Stimulated activated CD4-positive, alpha-beta T cell treated with anti-CD3 and anti-CD28 coated beads, Interleukin-4, amount 100 ng/mL, for 1 hour (primary cell): Measurements from ENCODE around the gene CLDN19.

ENCODE experiments used
- DNase-seq: peaks from one replicate; pipeline ENCODE4 v3.0.0-alpha.2; 2020

CLDN19 gene, protein sequence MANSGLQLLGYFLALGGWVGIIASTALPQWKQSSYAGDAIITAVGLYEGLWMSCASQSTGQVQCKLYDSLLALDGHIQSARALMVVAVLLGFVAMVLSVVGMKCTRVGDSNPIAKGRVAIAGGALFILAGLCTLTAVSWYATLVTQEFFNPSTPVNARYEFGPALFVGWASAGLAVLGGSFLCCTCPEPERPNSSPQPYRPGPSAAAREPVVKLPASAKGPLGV

DNA sequence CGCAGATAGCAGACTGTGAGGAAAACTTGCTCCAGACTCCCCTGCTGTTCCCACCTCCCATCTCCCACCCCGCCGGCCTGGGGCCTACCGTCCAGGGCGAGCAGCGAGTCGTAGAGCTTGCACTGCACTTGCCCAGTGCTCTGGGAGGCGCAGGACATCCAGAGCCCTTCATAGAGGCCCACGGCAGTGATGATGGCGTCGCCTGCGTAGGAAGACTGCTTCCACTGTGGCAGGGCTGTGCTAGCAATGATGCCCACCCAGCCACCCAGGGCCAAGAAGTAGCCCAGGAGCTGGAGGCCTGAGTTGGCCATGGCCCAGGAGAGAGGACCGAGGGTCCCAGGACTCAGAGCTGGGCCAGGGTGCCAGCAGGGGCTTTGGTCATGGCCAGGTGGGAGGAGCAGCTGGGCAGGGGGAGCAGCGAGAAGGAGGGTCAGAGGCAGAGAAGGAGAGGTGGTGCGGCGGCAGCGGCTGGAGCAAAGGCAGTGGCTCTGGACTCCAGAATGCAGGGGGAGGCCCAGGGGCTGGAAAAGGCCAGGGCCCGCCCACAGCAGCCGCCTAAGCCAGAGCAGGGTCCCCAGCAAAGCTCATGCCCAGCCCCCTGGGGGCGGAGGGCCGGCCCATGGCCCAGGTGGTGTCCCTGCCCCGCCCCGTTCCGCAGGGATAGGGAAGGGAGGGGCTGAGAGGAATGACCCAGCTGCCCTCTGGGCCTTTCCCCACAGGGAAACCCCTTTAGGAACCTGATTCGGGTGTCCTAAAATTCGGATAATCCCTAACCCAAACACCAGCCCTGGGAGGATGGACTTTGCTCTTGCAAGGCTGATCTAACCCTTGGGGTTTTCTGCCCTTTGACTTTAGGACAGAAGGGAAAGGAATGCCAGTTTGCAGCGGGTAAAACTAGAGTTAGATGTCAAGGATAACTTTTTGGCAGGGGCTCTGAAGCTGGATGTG, at the start of gene CLDN19:
CLDN19 (minus strand) TSS at position 484 of the 948 bp plus-strand sequence; CDS start at position 311, 173 bp downstream.
- DNase-seq = no peak

DNA sequence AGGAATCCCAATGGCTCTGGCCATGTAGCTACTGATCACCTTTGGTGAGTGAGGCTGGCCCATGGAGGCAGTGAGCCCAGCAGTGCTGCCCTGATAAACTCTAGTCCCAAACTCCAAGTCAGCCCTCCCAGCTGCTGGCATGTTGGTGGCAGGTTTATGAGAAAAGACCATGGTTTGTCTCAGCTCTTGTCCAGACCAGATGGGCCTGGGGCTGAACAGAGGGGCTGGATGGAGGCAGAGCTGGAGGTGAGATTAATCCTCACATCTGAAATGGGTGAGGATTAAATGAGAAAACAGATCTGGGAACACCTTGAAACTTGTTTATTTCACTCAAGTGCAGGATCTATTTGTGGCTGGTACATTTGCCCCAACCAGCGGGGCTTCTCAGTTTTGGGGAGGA, 48.0 kb upstream of the CLDN19 start:
- DNase-seq = no peak

DNA sequence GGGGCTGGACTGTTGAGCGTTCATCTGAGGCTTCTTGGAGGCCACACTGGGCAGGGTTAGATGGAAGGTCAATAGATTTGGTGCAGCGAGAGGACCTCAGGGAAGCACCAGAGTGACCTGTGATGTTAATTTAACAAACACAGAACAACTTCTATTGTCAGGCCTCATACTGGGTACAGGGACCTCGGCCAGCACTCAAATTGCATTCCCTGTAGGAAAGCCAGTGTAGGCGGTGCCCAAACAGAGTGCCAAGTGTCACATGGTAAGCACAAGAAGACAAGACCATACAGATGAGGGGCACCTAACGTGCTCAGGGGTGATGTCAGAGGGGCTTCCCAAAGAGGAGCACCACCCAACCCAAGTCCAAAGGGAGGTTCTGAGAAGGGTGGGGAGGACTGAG, 46.1 kb upstream of the CLDN19 start:
- no peak for DNase-seq

DNA sequence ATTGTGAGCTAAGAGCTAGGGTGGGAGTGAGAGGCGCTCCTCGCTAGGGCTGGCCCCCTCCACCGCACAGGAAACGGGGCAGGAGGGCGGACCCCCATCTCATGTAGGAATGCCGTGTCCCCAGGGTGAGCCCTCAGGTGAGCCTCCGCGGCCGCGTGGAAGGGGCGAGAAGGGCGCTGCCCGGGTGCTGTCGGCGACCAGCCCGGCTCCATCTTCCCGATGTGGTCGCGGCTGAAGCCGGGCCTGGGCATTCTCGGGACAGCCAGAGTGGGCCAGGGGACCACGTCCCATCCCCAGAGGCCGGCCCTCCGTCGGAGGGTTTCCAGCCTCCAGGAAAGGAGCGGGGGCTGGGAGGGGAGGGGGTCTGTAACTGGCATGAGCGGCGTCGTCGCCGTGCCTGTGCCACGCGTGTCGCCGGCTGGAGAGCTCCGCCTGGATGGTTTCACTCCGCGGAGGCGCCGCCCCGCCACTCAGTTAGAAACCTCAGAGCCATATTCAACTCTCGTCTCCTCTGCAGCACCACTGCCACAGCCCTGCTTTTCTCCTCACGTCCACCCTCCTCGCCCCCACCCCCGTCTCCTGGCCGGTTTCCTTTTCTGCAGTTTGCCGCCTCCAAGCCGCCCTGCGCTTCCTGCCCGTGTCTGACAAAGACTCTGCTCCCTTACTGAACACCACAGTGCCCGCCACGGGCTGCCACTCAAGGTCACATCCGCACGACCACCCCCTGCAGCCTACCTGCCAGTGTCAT, 45.1 kb upstream of the CLDN19 start, which contains the start of gene TMEM269:
TMEM269 (plus strand) TSS at position 46 of the 748 bp plus-strand sequence. CDS start 4,903 bp downstream, outside the sequence.
- peak; percentile 52 for DNase-seq

DNA sequence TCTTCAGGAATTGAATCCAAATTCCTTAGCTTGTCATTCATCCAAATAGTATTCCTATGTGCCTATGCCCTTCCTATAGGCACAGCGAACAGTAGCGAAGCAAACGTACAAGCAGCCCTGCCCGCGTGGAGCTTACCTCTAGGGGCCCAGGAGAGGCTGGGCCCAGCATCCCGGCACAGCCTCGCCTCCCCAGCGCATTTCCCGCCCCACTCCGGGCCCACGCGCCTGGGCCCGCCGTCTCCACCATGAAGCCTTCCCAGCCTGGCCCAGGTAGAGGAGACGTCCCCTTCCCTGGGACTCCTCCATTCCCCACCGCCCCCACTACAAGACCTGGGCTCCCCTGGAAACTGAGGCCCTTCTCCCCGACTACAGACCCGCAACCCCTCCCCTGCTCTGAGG, 44.5 kb upstream of the CLDN19 start:
- no peak for DNase-seq

DNA sequence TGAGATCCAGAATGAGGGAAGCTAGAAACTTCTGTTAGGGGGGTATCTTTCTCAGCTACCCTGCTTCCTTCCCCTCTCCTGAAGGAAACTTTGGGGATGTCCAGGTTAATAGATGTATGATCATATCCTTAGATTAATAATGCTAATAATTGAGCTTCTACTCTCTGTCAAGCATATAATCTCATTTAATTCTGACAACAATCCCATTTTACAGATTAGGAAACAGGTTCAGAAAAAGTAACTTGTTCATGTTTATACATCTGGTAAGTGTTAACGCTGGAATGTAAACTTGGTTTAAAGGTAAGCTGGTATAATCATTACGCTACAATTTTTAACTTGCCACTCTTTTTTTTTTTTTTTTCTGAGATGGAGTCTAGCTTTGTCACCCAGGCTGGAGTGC, 43.1 kb upstream of the CLDN19 start:
- DNase-seq = no peak

DNA sequence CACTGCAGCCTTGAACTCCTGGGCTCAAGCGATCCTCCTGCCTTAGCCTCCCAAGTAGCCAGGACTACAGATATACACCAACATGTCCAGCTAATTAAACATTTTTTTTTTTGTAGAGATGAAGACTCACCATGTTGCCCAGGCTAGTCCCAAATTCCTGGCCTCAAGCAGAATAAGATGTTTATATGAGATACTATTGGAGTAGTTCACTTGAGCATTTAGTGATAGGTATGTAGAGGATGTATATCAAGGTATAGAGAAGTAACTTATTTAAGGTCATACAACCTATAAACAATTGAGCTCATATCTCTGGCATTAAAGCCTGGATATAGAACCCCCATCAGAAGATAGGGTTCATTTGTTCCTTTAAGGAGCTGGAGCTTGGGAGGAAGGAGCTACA, 40.1 kb upstream of the CLDN19 start:
- DNase-seq = no peak

DNA sequence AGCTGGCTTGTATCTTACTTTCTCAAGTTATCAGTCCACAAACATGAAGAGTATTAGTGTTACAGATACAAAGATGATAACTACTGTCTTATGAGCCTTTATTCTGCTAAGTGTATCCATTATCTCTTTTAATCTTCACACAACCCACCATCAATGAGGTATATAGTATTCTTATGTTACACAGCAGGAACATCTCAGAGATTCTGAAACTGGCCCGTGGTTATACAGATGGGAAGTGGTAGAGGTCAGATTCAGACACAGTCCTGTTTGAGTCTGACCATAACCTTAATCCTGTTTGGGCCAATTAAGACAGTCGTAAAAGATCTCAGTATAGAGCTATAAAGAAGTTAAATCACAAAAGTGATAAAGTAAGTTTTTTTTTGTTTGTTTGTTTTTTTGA, 39.7 kb upstream of the CLDN19 start:
- no peak for DNase-seq

DNA sequence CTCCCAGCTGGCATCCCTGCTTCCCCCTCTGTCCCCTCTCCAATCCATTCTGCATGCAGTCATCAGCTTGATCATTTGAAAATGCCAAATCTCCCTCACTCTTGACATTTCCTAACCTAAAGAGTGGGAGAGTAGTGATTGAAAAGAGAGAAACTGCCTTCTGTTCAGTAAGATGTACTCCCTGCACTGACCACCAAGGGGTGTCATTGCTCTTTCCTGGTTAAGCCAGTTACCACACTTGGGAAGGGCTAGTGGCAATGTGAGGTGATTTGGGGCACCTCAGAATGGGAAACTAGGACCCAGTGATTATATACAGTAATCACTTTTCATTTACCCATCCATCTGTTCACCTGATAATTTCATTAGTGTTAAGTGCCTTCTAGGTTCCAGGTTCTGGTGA, 37.8 kb upstream of the CLDN19 start:
- DNase-seq = peak; percentile 15

DNA sequence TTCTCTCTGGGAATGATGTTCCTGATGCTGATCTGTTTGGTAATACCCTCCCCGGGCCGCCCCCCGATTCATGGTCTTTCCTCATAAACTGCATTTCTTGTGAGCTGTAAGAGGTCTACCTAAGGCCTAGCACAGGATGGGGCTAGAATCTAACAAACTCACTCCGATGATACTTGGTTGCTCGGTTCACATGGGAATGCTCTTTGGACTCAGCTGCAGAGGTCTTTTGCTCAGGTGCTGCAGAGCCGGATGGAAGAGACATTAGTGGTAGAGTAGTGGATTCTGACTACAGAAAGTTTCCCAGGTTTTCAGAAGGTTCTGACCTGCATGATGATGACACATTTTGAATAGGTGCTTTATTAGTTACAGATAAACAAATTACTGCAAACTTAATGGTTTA, 36.5 kb upstream of the CLDN19 start:
- DNase-seq = no peak

DNA sequence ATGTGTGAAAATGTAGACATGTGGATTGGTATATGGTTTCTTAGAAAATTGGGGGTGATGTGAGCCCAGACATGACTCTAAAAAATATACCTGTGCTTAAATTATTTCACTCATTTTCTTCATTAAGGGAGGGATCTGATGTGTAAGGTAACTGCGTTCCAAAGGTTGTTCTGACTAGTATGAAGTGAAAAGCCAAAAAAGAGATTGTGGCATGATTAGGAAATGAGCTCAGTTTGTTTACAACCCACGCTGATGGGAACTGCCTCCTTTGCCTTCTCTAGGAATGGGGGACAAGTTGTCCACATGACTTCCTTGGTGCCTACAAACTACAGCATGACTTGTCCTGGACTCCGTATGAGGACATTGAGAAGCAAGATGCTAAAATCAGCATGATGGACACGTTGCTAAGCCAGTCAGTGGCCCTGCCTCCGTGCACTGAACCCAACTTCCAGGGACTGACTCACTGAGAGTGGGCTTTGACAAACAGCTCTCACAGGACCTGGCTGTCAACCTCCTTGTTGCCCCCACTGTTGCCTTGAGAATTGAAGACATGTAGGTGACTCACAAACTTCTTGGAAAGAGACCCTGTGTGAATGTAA, 35.0 kb upstream of the CLDN19 start:
- DNase-seq = no peak

DNA sequence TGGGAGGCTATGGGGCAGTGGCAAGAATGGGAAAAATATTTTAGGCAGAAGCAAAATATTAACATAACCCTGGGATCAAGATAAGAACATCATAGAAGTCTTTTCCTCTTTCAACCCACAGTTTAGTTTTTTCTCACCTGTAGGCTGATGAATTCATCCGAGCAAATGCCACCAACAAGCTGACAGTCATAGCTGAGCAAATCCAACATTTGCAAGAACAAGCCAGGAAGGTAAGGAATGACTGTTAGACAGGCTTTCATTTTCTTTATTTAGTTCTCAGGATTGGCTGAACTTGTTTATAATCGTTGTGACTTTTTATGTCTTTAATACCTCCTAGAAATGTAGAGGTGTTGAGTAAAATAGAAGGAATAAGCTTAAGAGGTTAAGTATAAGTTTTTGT, 33.4 kb upstream of the CLDN19 start:
- no peak for DNase-seq

DNA sequence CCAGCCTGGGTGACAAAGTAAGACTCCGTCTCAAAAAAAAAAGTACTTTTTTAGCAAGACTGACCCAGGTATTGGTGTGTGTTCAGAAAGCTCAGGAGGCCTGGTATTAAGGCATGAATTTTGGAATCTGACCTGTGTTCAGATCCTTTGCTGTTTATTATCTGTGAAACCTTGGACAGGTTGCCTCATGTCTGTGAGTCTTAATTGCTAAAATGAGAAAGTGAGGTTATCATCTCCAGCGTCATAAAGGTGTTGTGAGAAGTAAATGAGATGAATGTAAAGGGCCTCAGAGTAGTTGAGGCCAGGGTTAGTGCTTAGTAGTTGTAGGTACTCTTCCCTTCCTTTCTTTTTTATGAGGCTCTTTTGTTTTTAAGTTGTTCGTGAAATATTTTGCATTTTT, 29.8 kb upstream of the CLDN19 start:
- DNase-seq = no peak

DNA sequence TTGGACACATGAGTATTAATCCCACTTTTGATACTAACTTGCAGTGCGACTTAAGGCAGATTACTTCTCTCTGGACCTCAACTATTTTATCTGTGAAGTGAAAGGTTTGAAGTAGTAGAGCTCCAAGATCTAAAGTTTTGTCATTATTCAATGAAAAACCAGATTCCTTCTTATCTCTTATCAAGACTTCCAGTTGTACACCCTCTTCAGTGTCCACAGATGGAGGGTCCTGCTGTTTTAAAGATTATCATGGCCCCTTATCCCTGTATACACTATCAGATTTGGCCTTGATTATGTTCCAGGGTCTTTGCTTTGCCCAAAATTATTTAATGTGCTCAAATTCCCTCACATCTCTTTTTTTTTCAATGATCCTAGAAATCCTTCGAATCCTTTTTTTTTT, 28.1 kb upstream of the CLDN19 start:
- DNase-seq = no peak

DNA sequence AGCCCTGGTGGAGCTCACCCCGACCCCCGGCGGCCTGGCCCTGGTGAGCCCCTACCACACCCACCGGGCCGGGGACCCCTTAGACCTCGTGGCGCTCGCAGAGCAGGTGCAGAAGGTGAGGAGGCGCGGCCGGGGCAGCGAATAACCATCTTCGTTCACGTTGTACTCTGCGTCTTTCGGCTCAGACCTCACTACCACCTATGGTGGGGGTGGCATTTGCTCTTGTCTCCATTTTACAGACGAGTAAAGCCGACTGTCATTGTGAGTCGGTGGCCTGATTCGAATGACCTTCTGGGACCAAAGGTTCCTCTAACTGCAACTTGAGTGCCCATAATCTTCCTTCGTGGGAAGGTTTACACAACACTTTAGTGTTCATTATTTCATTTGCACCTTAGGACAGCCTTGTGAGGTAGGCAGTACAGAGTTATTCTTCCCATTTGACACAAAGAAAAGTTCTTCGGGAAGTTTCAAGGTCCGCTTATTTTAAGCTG, 27.5 kb upstream of the CLDN19 start:
- DNase-seq = no peak

DNA sequence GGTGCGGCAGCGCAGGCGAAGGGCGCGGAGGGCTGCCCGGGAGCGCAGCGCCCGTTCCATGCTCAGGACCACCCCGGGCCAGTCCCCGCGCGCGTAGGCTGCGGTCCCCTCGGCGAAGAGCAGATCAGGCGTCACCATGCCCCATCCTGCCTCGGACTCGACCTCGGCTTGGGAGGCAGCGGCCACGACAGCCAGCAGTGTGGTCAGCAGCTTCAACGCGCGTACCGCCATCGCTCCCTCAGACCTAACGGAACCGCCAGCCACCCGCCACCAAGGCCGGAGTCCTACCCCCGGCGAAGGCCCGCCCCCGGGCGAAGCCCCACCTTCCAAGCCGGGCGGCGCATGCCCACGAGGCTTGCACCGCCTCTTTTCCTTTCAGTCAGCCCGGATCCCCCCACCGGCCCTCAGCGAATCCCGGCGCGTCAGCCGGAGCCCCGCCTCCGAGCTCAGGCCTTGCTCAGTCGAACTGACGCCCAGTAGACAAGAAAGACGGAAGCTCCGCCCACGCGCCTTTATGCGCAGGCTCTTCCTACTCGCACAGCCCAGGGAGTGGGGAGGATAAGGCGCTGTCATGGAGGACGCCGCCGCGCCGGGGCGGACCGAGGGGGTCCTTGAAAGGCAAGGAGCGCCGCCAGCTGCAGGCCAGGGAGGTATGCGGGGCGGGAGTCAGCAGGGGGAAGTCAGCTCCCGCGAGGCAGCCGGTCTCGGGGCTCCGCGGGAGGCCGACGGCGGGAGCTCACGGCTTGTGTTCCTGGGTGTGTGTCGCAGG, 26.9 kb upstream of the CLDN19 start, which contains the start of the genes C1orf50 and P3H1:
C1orf50 (plus strand) TSS at position 509 of the 769 bp plus-strand sequence; CDS start at position 572, 63 bp downstream.
P3H1 (minus strand) TSS at position 288 of the 769 bp plus-strand sequence; CDS start at position 231, 57 bp downstream.
- peak; percentile 99 for DNase-seq

DNA sequence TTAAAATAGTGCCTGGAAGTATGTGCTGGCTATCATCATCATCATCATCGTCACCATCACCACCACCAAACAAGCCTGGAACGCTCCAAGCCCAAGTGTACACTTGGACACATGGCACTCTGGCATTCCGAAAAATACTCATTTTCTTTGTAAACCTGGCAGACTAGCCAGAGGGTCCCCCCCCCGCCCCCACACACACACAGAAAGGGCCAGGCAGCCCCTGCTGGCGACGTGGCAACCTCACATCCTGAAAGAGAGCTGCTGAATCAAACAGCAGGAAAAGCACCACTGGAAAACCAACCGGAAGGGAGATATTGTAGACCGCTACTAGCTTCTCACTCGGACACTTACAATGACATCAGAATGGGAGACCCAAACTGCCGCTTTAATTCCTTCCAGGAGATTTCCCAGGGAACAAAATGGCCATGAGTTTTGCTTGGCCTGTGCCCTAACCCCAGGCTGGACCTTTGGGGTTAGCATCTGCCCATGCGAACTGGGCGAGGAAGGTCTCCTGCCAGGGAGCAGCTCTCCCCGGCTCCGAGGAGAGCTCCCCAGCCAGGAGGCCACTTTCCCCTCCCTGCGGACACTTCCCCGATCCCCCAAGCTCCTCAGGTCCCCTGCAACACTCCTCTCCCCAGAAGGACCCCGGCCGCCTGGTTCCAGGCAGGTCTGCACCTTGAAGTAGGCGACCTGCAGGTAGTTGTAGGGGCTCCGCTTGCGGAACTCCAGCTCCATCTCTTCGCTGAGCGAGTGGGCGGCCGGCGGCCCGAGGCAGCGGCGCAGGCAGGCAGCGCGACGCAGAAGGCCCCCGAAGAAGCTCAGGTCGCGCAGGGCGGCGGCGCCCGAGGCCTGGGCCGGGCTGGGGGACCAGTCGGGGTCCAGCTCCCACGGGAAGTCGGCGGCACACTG, 26.1 kb upstream of the CLDN19 start:
- peak; percentile 56 for DNase-seq

DNA sequence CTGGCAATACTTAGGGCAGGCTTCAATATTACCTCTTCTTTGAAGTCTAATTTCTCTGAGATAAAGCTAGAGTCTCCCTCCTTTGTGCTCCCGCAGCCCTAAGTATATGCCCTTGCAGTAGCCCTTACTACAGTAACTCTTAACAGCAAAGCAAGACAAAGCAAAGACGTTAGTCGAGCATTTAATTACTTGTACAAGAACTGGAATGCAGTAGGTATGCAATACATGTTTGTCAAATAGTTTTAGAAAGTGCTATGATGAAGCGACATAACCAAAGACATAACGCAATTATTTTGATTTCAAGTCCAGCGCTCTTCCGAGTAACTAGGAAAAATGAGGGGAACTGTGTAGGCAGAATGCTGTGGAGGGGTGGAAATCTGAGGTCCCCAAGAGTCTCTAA, 25.2 kb upstream of the CLDN19 start:
- DNase-seq = no peak

DNA sequence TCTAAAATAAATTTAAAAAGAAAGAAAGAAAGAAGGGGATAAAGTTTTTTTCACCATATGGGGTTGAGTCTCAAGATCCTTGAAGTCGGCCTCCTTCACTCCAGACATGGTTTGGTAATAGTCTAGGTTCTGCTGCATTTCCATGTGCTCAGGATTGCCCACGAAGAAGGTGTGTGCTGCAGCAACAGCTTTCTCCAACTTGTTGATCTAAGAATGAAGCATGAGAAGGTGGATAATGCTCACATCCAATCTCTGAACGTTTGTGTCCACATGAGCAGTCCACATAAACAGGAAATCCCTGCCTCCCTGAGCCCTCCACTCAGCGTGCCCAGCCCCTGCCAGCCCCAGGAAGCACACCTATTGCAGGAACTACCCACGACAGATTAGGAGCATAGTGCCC, 22.2 kb upstream of the CLDN19 start:
- no peak for DNase-seq

DNA sequence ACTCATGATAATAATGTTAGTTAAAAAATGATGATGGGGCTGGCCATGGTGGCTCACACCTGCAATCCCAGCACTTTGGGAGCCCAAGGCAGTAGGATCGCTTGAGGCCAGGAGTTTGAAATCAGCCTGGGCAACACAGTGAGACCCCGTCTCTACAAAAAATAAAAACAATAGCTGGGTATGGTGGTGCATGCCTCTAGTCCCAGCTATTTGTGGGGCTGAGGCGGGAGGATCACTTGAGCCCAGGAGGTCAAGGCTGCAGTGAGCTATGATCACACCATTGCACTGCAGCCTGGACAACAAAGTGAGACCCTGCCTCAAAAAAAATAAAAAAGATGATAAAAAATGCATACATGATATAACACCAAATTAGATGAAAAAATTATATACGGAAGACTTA, 21.5 kb upstream of the CLDN19 start:
- DNase-seq = no peak

DNA sequence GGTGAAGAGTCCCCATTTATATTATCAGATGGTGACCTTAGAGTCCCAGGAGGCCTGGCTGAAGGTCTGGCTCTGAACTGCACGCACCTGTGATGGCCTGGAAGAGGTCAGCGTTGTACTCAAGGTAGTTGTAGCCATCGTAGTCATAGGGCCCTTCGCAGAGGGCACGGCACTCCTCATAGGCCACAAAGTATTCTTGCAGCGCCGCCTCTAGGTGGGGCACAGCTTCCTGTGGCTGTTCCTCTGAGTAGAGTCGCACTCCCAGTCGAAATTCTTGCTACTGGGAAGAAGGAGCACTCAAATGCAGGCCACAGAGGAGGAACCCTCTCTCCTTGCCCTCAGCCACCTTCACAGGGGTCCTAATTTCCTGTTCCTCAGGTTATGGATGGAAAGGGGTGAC, 19.1 kb upstream of the CLDN19 start:
- DNase-seq = no peak
